Measurements from ENCODE around the gene NTN1. TPM values are rescaled to one million over a fixed set of nuclear protein-coding genes. Genes with fewer than 3 reads are reported as not detected.
"Not testable (repeated sequence)": the region's sequence is repeated elsewhere in the genome, so short reads cannot be mapped to it uniquely, and the experiment has no call there.

Gene NTN1
- total and polyA plus RNA-seq, 11 donors, result 9.3 to 25.8 (median 17.3) TPM

DNA sequence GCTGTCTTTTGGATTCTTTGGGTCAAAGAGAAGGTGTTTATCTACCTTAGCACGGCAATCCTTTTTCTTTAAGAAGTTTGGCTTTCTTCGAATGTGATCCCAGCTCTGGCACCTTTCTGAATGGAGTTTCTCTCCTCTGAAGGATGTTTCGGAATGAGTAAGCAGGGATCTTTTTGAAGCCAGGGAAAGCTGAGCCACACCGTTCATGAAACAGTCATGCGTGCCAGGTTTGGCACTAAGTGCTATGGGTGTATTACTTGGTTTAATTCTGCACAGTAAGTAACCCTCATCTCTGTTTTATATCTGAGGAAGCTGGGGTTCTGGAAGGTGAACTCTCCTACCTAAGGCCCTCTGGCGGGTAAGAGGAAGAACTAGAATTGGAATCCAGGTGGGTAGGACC, 234.5 kb downstream of the NTN1 start:
- Histone ChIP-seq H3K4me1 (peaks cover 0 to 31% (median 10%) of the 10 kb centered on the region in 12 donors), H3K4me3 (no peak overlapping the region), H3K36me3 (no peaks in the 10 kb centered on the region), H3K27me3 (no peaks in the 10 kb centered on the region), H3K9me3 (no peaks in the 10 kb centered on the region), H3K27ac (no peak overlapping the region)
- WGBS, 4 donors, result 70 to 93% (median 82%) methylated on average over 6 of the region's 6 CpGs
- ATAC-seq (no peak), DNase-seq (no peak)
- intact Hi-C loops (cut with DNase I), result no loop called here
- TF ChIP-seq, protein P1, sequence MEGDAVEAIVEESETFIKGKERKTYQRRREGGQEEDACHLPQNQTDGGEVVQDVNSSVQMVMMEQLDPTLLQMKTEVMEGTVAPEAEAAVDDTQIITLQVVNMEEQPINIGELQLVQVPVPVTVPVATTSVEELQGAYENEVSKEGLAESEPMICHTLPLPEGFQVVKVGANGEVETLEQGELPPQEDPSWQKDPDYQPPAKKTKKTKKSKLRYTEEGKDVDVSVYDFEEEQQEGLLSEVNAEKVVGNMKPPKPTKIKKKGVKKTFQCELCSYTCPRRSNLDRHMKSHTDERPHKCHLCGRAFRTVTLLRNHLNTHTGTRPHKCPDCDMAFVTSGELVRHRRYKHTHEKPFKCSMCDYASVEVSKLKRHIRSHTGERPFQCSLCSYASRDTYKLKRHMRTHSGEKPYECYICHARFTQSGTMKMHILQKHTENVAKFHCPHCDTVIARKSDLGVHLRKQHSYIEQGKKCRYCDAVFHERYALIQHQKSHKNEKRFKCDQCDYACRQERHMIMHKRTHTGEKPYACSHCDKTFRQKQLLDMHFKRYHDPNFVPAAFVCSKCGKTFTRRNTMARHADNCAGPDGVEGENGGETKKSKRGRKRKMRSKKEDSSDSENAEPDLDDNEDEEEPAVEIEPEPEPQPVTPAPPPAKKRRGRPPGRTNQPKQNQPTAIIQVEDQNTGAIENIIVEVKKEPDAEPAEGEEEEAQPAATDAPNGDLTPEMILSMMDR (IDR thresholded peaks at IDR 0.05), result no peak
- TF ChIP-seq POLR2A (IDR thresholded peaks at IDR 0.05), result no peak

DNA sequence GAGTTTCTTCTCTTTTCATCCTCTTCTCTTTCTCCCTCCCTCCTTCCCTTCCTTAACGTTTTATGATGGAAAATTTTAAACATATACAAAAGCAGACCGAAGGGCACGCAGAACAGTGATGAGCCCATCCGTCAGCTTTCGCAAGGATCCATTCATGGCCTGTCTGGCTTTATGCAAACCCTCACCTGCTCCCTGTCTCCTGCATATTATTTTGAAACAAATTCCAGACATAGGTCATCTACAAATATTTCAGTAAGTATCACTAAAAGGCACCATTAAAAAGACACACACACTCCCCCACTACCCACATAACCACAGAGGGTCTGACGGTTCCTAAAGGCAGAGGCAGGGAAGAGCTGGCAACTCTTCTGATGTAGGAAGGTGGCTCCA, 235.0 kb downstream of the NTN1 start:
- no peak for TF ChIP-seq POLR2A (IDR thresholded peaks at IDR 0.05)
- TF ChIP-seq, protein P1 (IDR thresholded peaks at IDR 0.05), result no peak
- DNase-seq (no peak), ATAC-seq (no peak)
- Histone ChIP-seq H3K27me3 (no peaks in the 10 kb centered on the region), H3K36me3 (no peaks in the 10 kb centered on the region), H3K4me1 (peaks cover 0 to 35% (median 13%) of the 10 kb centered on the region in 12 donors), H3K4me3 (no peak overlapping the region), H3K27ac (no peak overlapping the region), H3K9me3 (no peaks in the 10 kb centered on the region)
- intact Hi-C loops (cut with DNase I), result no loop called here
- 84 to 91% (median 87%) methylated on average over 6 of the region's 6 CpGs for WGBS, 4 donors

DNA sequence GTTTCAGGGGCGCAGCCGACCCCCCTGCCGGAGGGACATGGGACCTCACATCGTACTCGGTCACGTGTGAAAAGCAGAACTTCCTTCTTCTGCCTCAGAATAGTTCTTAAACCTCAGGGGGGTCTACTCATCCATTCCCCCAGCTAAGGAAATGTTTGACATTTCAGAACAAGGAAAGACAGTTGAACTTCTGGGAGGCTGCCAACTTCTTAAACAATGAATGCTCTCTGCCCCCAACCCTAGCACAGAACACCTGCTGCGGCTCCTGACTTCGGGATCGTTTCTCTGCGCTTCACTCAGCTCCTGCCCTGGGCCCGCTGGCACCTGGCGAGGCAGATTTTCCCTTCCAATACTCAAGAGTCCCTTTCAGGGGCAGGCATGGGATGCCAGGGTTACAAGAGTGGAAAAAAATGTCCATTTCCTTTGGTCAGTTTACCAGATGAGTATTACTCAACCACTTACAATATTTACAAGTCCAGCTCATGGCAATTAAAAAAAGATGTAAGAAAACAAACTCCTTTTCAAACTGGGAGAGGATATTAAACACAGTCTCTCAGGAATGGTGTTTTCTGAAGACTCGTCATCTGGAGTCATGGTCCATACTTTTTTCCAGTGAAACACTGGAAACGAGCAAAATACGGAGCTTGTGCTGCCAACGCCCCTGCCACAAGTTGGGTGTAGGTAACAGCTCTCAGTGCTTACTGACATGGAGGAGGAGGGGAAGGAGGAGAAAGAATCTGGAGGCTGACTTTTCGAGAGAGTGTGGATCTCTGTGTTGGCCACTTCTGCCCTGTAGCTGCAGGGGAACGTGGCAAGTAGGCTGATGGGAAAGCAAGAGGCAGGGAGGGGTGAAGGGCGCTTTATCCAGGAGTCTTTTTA, 235.7 kb downstream of the NTN1 start:
- Histone ChIP-seq H3K36me3 (no peaks in the 10 kb centered on the region), H3K27me3 (no peaks in the 10 kb centered on the region), H3K4me1 (peaks cover 0 to 41% (median 15%) of the 10 kb centered on the region in 12 donors), H3K27ac (no peak overlapping the region), H3K9me3 (no peaks in the 10 kb centered on the region), H3K4me3 (no peak overlapping the region)
- 59 to 68% (median 68%) methylated on average over 19 of the region's 19 CpGs for WGBS, 4 donors
- intact Hi-C loops (cut with DNase I), result no loop called here
- DNase-seq (no peak), ATAC-seq (no peak)
- TF ChIP-seq POLR2A (IDR thresholded peaks at IDR 0.05), result no peak
- TF ChIP-seq, protein P1 (IDR thresholded peaks at IDR 0.05), result no peak

DNA sequence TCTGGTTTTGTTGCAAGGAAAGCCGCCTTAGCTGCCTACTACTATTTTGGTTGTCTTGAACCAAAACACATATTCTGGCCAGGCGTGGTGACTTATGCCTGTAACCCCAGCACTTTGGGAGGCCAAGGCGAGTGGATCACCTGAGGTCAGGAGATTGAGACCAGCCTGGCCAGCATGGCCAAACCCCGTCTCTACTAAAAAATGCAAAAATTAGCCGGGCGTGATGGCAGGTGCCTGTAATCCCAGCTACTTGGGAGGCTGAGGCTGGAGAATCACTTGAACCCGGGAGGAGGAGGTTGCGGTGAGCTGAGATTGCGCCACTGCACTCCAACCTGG, 236.3 kb downstream of the NTN1 start:
- H3K4me1 ChIP-seq, result peaks cover 0 to 43% (median 15%) of the 10 kb centered on the region in 12 donors
- 96 to 97% (median 97%) methylated on average over 9 of the region's 9 CpGs for WGBS, 4 donors
- intact Hi-C loops (cut with DNase I); H3K27me3 ChIP-seq; ATAC-seq; H3K36me3 ChIP-seq; H3K27ac ChIP-seq; H3K4me3 ChIP-seq; DNase-seq; H3K9me3 ChIP-seq: not testable (repeated sequence)

Data from heart left ventricle (tissue), 16 donors.